Loucy (cell line): ENCODE data around the gene LDLRAD4.

Experiments
- CTCF ChIP-seq: fragments of 200-600 bp; sonication (generic); conservative IDR thresholded peaks from 2 replicates; pipeline ENCODE4 v1.5.1; 2014; ENCODE audit warnings: mild to moderate bottlenecking, antibody characterized with exemption, low read length
- EZH2phosphoT487 ChIP-seq: fragments of 200-600 bp; IDR thresholded peaks from 2 replicates; pipeline ENCODE4 v1.6.1; 2018; ENCODE audit warnings: antibody characterized with exemption, mild to moderate bottlenecking, moderate library complexity, borderline replicate concordance

- TF ChIP-seq CTCF (no peak), EZH2phosphoT487 (no peak)
Observed at GRCh38 chr18:13474907-13475545, 256.5 kb downstream of the LDLRAD4 start.
